Cerebellar nuclear complex (tissue), 1 donor: Measurements from ENCODE around the gene KLF7.

Source experiments
- DNase-seq, 2 experiments: peaks; one replicate each; lab custom pipeline; 2025; lab: John Stamatoyannopoulos, UW

The KLF7 gene

DNA sequence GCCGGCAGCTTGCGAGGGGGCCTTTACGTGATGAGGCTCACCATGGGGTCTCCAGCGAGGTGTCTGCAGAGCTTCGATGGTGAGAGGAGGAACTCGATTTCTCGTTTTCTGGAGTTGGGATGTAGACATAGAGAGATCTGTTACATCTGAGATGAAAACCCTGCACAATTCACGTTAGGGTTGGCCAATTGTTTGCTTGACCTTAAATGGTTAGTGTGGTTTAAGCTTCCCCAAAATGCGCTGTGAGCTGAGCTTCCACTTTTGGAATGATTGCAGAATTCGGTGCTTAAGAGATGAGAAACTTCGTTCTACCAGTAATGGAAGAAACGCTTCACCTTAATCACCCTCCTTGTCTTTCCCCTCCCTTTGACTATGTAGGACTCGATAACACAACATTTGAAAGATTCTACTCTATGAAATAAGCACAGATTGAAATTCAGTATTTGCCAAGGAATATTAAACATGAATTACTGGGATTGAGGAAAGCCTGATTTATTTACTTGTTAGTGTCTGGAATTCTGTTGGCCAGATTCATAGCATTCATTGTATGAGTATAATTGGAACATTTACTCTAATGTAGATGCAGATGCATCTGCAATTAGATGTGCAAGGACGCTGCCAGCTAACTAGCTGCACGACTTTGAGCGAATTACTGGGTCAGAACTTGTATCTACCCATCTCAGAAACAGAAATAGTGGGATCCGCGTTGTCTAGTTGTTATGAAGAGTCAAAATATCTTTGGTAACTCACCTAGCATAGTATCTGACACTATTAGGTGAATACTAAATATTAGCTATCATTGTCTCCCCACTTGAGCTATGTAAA lies 1.6 kb upstream of the KLF7 start:
- DNase-seq: no peak

DNA sequence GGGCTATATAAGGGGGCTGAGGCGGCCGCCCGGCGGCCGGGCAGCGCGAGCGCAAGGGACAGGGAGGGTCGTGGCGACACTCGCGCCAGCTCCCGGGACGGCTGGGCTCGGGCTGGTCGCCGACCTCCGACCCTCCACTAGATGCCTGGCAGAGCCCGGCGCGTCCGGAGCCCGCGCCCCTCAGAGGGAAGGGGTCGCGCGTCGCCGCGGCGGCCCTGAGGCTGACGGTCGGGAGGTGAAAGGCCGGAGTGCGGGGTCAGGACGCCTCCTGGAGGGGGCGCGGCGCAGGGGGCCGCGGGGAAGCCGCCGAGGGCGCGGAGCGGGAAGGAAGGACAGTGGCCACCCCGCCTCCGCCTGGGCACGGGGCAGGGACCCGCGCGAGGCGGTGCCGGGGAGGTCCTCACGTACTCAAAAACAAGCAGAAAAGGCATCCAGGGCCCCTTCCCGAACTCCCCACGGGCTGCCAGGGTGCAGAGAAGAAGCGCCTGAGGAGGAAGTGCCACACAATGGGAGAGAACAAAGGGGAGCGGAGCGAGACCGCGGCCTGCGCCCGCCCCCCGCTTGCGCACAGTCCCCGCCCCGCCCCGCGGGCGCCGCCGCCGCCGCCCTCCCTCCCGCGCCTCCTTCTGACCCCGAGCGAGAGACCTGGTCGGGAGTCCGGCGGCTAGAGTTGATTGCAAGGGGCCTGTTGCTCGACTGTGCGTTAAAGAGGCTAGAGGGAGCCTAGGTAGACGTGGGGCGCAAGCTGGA lies 776 bp upstream of the KLF7 start:
- no peak for DNase-seq

- peak; percentile 98 to 100 for DNase-seq
Observed at GRCh38 chr2:207166039-207166348, 246 bp upstream of the KLF7 start.

- DNase-seq: peak; percentile 25 to 47
Observed at GRCh38 chr2:207164006-207164831, 1.5 kb downstream of the KLF7 start.

DNA sequence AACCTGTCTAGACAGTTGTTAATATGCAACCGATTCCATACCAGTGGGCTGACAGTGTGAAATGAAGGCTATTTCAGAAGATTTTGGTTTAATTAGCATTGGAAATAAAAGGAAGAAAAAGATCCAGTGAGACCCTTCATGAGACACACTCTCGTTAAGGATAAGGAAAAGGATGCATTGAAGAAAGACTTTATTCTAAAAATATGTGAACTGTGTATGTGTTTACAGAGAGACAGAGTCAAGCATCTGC lies 2.1 kb downstream of the KLF7 start:
- DNase-seq: no peak

- no peak for DNase-seq
Observed at GRCh38 chr2:207163053-207163755, 2.5 kb downstream of the KLF7 start.

DNA sequence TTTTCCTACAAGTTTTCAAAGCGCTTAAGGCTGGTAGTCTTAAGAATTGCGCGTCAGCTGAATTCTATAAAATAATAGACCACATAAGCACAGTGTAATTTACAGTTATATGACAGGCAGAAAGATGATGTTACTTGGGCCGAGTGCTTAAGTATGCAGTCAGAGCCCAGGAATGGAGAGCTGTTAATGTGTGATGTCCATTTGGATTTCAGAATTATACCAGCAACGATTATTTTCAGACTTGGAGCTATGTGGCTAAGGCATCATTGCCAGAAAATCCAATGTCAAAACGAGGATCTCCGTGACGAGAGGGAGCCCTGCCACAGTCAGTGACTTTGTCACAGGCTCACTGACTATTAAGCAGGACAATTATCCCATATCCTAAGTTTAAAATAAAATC lies 3.4 kb downstream of the KLF7 start:
- DNase-seq: no peak

DNA sequence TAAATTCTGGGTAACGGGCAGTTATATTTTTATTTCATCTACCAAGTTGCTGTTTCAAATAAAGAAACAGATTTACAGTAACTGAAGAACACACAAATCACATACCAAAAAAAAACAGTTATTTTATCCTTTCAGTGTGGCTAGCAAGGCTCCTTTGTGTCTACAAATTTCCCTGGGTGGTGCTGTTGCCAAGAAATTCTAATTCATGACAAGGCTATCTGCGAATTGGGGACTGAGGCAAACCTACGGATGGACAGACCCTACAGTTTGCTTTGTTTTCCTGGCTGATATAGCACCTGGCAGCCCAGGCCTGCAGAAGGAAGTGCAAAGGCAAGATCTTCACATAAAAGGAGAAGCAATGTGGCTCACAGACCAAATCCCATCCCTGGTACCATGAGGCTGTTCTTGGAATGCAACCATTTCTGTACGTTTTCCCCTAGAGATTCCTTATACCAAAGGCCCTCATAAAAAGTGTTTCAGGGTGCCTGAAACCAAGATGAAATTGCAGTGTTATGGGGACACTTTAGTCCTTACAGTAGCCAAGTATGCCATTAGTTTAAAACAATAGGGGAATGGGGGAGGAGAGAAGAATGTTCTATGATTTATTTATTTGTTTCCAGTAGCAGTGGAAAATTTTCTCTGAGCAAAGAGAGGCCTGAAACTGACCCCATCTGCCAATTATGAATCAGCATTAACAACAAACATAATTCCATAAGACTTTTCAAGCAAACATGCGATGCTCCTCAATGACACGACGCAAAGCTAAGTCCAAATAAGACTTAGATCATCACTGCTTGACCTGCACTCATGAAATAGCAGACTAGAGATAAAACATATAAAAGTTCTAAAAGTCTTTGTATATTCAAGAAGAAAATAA lies 4.3 kb downstream of the KLF7 start:
- DNase-seq: no peak

DNA sequence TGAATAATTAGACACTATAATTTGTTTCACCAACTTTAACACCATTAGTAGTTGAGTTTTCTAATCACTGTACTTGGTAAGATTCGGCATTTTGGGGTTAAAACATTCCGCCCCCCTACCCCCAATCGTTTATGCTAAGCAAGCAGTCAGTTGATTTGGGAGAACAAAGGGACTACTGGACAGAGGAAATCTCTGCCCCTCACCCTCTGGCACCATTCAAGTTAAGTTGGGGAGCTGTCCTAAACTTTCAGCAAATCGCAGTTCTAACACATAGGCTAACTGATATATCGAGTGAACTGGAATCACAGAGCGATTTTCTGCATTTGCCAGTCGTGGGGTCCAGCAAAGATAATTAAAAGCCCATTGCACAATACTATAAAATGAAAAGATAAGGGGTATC lies 5.6 kb downstream of the KLF7 start:
- DNase-seq: no peak

GRCh38 chr2:207159002-207159401 lies 6.7 kb downstream of the KLF7 start:
- DNase-seq: no peak

DNA sequence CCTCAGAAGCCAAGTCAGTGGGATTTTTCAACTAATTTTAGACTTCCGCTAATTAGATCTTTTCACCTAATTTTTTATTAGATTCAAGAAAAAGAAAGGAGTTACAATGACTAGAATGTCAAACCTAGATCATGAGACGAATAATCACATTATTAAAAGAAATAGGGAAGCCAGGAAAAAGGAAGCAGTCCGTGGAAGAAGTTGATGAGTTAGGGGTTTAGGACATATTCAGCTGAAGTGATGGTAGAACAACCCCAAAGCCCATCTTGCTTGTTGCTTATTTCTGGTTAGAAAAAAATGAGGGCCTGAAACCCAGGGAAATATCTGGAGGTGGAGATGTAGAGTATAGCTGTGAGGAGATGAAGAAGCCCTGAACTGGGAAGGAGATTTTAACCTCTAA lies 8.0 kb downstream of the KLF7 start:
- no peak for DNase-seq

DNA sequence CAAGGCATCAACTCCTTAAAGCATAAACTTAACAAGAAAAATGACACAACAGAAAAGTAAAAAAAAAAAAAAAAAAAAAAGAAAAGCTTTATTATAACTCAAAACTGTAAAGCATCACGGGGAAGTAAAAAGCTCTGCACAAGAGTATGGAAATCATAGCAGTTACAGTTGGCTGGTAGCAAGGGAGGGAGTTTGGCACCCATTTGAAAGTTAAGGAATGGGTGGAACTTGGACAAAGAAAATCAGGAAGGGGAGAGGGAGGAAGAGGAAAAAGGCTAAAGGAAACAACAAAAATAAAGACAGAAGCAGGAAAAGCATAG lies 8.6 kb downstream of the KLF7 start:
- no peak for DNase-seq

GRCh38 chr2:207156451-207157161 lies 9.1 kb downstream of the KLF7 start:
- DNase-seq: no peak

DNA sequence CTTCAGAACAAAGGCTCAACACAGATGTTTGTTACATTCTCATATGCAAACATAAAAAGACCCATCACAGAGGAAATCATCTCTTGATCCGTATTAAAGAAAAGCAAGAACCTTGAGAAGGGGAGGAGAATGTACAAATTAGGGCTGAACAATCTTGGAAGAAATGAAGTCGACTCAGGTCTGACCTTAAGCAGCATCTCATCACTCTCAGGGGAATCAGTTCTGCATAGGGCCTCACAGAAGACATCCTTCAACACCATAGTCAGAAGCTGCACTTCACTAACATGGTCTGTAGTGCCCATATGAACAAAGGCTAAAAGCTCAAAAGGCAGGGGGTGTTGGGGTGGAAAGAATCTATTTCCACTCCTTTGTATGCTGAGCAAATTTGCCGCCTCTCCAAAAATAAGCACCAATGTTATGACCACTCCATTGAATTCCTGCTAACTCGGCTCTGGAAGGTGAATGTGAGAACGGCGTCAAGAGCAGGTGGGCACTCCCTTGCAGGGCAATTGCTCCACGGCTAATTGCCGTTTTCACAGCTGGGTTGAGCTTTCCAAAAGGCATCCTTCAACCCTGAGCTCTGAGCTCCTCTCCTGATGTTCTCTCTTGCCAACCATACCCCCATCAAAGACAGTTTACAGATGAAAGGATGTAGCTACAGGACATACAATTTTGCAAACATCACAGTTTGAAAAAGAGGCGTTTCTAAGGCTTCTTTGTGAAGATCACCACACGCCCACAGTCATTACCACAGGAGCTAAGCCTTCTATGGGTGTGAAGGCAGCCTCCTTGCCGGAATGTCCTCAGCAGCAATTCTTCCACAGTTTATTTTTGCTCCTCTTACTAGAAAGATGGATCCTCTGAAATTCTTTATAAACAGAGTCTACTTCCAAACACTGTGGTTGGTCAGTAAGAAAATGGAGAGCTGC lies 10.0 kb downstream of the KLF7 start:
- no peak for DNase-seq

DNA sequence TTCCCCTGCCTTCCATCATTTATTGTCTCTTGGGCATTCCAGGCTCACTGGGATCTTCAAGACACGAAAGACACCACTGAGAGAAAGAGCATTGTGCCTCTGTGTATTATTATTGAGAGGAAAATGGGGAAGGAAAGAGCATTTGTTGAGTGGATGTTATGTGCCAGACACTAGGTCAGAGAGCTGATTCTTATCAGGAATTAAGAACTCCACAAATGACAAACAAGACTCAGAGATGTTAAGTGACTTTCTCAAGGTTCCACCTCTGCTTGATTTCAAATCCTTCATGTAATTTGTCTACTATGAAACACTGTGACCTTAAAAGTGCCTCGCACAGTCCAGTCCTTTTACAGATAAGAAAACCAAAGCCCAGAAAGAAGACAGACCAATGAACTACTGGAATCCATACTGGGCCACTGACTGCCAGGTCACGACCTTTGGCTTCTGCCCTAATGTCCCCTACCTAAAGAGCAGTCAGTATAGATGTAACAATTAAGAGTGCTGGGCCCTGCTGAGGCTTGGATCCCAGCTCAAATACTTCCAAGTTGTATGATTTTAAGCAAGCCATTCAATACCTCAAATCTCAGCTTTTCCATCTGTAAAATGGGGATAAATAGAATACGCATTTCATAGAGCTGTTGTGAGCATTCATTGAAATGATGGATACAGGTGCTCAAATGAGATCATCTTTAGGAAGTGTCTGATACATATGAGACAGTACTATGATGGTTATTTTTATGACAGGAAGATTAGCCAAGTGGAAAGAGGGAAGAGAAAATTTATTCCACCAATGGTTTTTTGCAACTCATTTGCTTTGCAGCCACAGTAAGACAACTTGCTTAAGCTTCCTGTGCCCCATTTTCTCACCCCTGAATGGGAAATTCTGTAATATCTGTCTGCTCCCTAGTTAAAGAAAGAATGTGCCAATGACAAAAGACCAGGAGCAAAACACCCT lies 10.9 kb downstream of the KLF7 start:
- no peak for DNase-seq

GRCh38 chr2:207153266-207153975 lies 12.3 kb downstream of the KLF7 start:
- no peak for DNase-seq

- no peak for DNase-seq
Observed at GRCh38 chr2:207151048-207151447, 14.7 kb downstream of the KLF7 start.

DNA sequence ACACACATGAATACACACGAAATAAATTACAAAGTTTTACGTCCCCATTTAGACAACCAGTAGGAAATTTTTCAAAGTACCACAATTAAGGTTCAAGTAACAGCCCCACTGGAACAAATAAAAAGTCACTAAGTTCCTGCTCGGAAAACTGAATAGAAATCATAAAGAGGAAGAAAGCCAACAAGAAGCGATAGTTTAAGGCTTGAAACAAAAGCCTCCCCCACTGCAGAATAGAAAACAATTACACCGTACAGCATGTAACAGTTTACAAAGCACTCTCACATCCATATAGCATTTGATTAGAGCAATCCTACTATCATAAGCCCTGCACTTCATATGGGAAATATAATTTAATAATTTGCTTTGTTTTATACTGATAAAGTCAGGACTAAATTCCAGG lies 15.5 kb downstream of the KLF7 start:
- no peak for DNase-seq
